Measurements from ENCODE around the gene PIGA.

- TF ChIP-seq E2F6 (IDR thresholded peaks at IDR 0.05; ENCODE audit: borderline replicate concordance, low read depth) (no peak), CTCF (IDR thresholded peaks at IDR 0.05) (no peak), CHD4 (IDR thresholded peaks at IDR 0.05; ENCODE audit: borderline replicate concordance) (no peak), JUN (IDR thresholded peaks at IDR 0.05) (no peak)
These were observed 63.6 kb downstream of the PIGA start for GRCh38 chrX:15271757-15272156.
